ENCODE measurements around the gene PALM3. TPM values are rescaled to one million over a fixed set of nuclear protein-coding genes. Genes with fewer than 3 reads are reported as not detected.

PALM3 gene
- total and polyA plus RNA-seq, 2 experiments from 2014 or later: 16.6 to 45.8 TPM

DNA sequence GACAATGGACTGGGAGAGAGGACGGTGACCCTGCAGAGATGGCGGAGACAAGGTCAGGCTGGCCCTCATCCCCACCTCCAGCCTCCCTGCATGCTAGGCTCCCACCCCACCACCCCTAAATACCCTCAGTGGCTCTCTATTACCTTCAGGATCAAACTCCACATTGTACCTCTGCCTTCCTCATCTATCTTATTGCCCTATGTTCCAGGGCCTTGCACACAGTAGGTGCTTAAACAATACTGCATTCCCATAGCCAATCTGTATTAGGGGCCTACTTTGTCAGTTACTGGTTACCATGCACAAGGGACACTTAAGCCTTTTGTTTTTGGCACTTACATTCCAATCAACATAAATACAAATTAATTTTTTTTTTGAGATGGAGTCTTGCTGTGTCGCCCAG, 6.5 kb downstream of the PALM3 start:
- Mint-ChIP-seq H3K36me3 (ENCODE audit: low read depth) (peaks cover 18% of the 10 kb centered on the region), H3K27me3 (ENCODE audit: insufficient read depth, low read depth, poor library complexity) (peaks cover 30% of the 10 kb centered on the region), H3K4me3 (no peak overlapping the region), H3K9me3 (no peaks in the 10 kb centered on the region; the same call in 2 of the 3 replicates), H3K4me1 (peaks cover 9% of the 10 kb centered on the region; the same call in 2 of the 3 replicates), H3K27ac (no peak overlapping the region)
- ATAC-seq: no peak
- TF ChIP-seq POLR2AphosphoS5 (IDR thresholded peaks at IDR 0.05; ENCODE audit: low read depth) (no peak), ZNF331 (CRISPR knock-in tag; IDR thresholded peaks at IDR 0.05; ENCODE audit: low read depth) (no peak), EZH2 (IDR thresholded peaks at IDR 0.05; ENCODE audit: low read depth, unreplicated experiment) (no peak), EZH2phosphoT487 (IDR thresholded peaks at IDR 0.05; ENCODE audit: unreplicated experiment) (no peak), NANOG (IDR thresholded peaks at IDR 0.05; ENCODE audit: borderline replicate concordance) (no peak), ZNF114 (CRISPR knock-in tag; IDR thresholded peaks at IDR 0.05) (no peak), CREB1 (CRISPR knock-in tag; IDR thresholded peaks at IDR 0.05; ENCODE audit: low read depth) (no peak), JUNB (IDR thresholded peaks at IDR 0.05; ENCODE audit: unreplicated experiment) (no peak)
- TF ChIP-seq, protein P1, sequence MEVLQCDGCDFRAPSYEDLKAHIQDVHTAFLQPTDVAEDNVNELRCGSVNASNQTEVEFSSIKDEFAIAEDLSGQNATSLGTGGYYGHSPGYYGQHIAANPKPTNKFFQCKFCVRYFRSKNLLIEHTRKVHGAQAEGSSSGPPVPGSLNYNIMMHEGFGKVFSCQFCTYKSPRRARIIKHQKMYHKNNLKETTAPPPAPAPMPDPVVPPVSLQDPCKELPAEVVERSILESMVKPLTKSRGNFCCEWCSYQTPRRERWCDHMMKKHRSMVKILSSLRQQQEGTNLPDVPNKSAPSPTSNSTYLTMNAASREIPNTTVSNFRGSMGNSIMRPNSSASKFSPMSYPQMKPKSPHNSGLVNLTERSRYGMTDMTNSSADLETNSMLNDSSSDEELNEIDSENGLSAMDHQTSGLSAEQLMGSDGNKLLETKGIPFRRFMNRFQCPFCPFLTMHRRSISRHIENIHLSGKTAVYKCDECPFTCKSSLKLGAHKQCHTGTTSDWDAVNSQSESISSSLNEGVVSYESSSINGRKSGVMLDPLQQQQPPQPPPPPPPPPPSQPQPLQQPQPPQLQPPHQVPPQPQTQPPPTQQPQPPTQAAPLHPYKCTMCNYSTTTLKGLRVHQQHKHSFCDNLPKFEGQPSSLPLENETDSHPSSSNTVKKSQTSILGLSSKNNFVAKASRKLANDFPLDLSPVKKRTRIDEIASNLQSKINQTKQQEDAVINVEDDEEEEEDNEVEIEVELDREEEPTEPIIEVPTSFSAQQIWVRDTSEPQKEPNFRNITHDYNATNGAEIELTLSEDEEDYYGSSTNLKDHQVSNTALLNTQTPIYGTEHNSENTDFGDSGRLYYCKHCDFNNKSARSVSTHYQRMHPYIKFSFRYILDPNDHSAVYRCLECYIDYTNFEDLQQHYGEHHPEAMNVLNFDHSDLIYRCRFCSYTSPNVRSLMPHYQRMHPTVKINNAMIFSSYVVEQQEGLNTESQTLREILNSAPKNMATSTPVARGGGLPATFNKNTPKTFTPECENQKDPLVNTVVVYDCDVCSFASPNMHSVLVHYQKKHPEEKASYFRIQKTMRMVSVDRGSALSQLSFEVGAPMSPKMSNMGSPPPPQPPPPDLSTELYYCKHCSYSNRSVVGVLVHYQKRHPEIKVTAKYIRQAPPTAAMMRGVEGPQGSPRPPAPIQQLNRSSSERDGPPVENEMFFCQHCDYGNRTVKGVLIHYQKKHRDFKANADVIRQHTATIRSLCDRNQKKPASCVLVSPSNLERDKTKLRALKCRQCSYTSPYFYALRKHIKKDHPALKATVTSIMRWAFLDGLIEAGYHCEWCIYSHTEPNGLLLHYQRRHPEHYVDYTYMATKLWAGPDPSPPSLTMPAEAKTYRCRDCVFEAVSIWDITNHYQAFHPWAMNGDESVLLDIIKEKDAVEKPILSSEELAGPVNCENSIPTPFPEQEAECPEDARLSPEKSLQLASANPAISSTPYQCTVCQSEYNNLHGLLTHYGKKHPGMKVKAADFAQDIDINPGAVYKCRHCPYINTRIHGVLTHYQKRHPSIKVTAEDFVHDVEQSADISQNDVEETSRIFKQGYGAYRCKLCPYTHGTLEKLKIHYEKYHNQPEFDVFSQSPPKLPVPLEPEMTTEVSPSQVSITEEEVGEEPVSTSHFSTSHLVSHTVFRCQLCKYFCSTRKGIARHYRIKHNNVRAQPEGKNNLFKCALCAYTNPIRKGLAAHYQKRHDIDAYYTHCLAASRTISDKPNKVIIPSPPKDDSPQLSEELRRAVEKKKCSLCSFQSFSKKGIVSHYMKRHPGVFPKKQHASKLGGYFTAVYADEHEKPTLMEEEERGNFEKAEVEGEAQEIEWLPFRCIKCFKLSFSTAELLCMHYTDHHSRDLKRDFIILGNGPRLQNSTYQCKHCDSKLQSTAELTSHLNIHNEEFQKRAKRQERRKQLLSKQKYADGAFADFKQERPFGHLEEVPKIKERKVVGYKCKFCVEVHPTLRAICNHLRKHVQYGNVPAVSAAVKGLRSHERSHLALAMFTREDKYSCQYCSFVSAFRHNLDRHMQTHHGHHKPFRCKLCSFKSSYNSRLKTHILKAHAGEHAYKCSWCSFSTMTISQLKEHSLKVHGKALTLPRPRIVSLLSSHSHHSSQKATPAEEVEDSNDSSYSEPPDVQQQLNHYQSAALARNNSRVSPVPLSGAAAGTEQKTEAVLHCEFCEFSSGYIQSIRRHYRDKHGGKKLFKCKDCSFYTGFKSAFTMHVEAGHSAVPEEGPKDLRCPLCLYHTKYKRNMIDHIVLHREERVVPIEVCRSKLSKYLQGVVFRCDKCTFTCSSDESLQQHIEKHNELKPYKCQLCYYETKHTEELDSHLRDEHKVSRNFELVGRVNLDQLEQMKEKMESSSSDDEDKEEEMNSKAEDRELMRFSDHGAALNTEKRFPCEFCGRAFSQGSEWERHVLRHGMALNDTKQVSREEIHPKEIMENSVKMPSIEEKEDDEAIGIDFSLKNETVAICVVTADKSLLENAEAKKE (CRISPR knock-in tag; IDR thresholded peaks at IDR 0.05): no peak
- TF ChIP-seq, protein P2, sequence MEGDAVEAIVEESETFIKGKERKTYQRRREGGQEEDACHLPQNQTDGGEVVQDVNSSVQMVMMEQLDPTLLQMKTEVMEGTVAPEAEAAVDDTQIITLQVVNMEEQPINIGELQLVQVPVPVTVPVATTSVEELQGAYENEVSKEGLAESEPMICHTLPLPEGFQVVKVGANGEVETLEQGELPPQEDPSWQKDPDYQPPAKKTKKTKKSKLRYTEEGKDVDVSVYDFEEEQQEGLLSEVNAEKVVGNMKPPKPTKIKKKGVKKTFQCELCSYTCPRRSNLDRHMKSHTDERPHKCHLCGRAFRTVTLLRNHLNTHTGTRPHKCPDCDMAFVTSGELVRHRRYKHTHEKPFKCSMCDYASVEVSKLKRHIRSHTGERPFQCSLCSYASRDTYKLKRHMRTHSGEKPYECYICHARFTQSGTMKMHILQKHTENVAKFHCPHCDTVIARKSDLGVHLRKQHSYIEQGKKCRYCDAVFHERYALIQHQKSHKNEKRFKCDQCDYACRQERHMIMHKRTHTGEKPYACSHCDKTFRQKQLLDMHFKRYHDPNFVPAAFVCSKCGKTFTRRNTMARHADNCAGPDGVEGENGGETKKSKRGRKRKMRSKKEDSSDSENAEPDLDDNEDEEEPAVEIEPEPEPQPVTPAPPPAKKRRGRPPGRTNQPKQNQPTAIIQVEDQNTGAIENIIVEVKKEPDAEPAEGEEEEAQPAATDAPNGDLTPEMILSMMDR (conservative IDR thresholded peaks at IDR 0.05; ENCODE audit: low read depth in 2 of 2): no peak
- TF ChIP-seq, protein P3, sequence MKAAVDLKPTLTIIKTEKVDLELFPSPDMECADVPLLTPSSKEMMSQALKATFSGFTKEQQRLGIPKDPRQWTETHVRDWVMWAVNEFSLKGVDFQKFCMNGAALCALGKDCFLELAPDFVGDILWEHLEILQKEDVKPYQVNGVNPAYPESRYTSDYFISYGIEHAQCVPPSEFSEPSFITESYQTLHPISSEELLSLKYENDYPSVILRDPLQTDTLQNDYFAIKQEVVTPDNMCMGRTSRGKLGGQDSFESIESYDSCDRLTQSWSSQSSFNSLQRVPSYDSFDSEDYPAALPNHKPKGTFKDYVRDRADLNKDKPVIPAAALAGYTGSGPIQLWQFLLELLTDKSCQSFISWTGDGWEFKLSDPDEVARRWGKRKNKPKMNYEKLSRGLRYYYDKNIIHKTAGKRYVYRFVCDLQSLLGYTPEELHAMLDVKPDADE (IDR thresholded peaks at IDR 0.05): no peak
- Histone ChIP-seq H3K36me3 (ENCODE audit: insufficient read depth) (no peaks in the 10 kb centered on the region), H3K27me3 (ENCODE audit: insufficient read depth) (peaks cover 25% of the 10 kb centered on the region), H3K9me2 (ENCODE audit: insufficient read depth) (no peaks in the 10 kb centered on the region), H4K20me1 (replicated peaks; ENCODE audit: insufficient read depth) (no peaks in the 10 kb centered on the region; the same call in 1 of the 2 replicates), H3K79me2 (replicated peaks; ENCODE audit: insufficient read depth) (no peaks in the 10 kb centered on the region), H3K4me3 (no peak overlapping the region), H2AFZ (no peak overlapping the region), H3F3A (replicated peaks; ENCODE audit: low read depth) (no peaks in the 10 kb centered on the region; the same call in 1 of the 2 replicates), H3K4me2 (no peak overlapping the region), H3K4me1 (ENCODE audit: insufficient read depth) (peaks cover 4% of the 10 kb centered on the region; the same call in 1 of the 2 replicates), H3K27ac (ENCODE audit: low read depth) (no peak overlapping the region)
- DNase-seq (ENCODE audit: low spot score): no peak

Measured in GM23338 (cell line).